Breast epithelium (tissue), 3 donors: ENCODE measurements around the gene GTPBP4.

ENCODE experiments used
- POLR2A ChIP-seq: fragments of 450-650 bp; IDR thresholded peaks from one replicate; pipeline ENCODE4 v1.6.1; 2016; ENCODE audit warnings: antibody characterized with exemption, mild to moderate bottlenecking, moderate library complexity
- POLR2AphosphoS5 ChIP-seq, 3 donors: sonication (generic); formaldehyde crosslinking; IDR thresholded peaks; one replicate each; pipeline ENCODE4 v1.6.1; 2017; ENCODE audit warnings: antibody characterized with exemption in 3 of 3
- TF ChIP-seq, protein P1 (sequence below), 3 donors: fragments of 450-650 bp; IDR thresholded peaks; one replicate each; pipeline ENCODE4 v1.5.1; 2016 to 2017; ENCODE audit warnings: antibody characterized with exemption in 3 of 3, mild to moderate bottlenecking in 3 of 3, moderate library complexity in 3 of 3

DNA sequence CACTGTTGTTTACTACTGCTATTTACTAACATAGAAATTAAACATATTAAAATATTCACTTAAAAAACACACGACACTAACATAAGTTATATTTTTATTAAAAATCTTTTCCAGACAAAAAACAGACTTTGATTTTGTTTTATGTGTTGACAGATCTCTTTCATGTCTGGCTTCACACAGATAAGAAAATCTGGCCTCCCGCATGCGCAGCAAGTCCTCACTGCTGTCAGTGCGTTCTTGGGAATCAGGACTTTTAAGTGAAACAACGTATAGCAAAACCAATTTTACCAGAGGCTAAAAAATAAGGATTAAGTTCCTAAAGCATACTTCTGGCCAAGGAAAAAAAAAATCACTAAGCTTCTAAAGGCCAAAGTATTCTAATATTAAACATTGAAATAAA lies 61.9 kb downstream of the GTPBP4 start:
- TF ChIP-seq, protein P1, sequence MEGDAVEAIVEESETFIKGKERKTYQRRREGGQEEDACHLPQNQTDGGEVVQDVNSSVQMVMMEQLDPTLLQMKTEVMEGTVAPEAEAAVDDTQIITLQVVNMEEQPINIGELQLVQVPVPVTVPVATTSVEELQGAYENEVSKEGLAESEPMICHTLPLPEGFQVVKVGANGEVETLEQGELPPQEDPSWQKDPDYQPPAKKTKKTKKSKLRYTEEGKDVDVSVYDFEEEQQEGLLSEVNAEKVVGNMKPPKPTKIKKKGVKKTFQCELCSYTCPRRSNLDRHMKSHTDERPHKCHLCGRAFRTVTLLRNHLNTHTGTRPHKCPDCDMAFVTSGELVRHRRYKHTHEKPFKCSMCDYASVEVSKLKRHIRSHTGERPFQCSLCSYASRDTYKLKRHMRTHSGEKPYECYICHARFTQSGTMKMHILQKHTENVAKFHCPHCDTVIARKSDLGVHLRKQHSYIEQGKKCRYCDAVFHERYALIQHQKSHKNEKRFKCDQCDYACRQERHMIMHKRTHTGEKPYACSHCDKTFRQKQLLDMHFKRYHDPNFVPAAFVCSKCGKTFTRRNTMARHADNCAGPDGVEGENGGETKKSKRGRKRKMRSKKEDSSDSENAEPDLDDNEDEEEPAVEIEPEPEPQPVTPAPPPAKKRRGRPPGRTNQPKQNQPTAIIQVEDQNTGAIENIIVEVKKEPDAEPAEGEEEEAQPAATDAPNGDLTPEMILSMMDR (IDR thresholded peaks at IDR 0.05) = no peak
- TF ChIP-seq POLR2A = no peak
- TF ChIP-seq POLR2AphosphoS5 (IDR thresholded peaks at IDR 0.05) = no peak
